ENCODE measurements around the gene JAG2. TPM values are rescaled to one million over a fixed set of nuclear protein-coding genes. Genes with fewer than 3 reads are reported as not detected.

JAG2 gene
- total RNA-seq, 1 experiment from 2014 or later: 85.9 TPM

- intact Hi-C loops (cut with micrococcal nuclease): no loop called here
- Histone ChIP-seq H4K20me1 (ENCODE audit: insufficient read depth) (no peaks in the 10 kb centered on the region), H3K27me3 (ENCODE audit: insufficient read depth, low read length) (no peaks in the 10 kb centered on the region), H3K79me2 (ENCODE audit: insufficient read depth, low read length) (no peaks in the 10 kb centered on the region), H3K4me2 (ENCODE audit: low read length) (no peak overlapping the region), H3K9ac (ENCODE audit: low read length) (no peak overlapping the region), H3K4me1 (ENCODE audit: control insufficient read depth in 1 of 2, insufficient read depth in 2 of 2, low read length in 2 of 2) (no peaks in the 10 kb centered on the region), H3K9me3 (ENCODE audit: control insufficient read depth in 1 of 2, insufficient read depth in 1 of 2, low read depth in 1 of 2, low read length in 2 of 2) (peaks cover 4 to 17% of the 10 kb centered on the region in 2 experiments; a peak in 2 of 4 replicates), H3K27ac (ENCODE audit: low read depth, low read length) (no peak overlapping the region), H3K36me3 (ENCODE audit: control insufficient read depth in 1 of 2, insufficient read depth in 2 of 2, low read length in 2 of 2) (no peaks in the 10 kb centered on the region), H3K9me2 (ENCODE audit: insufficient read depth) (no peaks in the 10 kb centered on the region), H2AFZ (ENCODE audit: low read depth, low read length, poor library complexity, severe bottlenecking) (no peak overlapping the region), H3K4me3 (replicated peaks in 1 of 2; ENCODE audit: low read depth in 1 of 2, low read length in 2 of 2) (no peak overlapping the region)
- TF ChIP-seq POLR2AphosphoS5 (IDR thresholded peaks at IDR 0.05; ENCODE audit: low read depth, low read length): no peak
- no peak for TF ChIP-seq RAD21 (IDR thresholded peaks at IDR 0.05; ENCODE audit: low read depth)
- TF ChIP-seq EGR1 (IDR thresholded peaks at IDR 0.05; ENCODE audit: low read depth): no peak
- TF ChIP-seq EZH2 (IDR thresholded peaks at IDR 0.05): no peak
- TF ChIP-seq REST (IDR thresholded peaks at IDR 0.05; ENCODE audit: low read depth): no peak
- TF ChIP-seq TCF7L2 (IDR thresholded peaks at IDR 0.05; ENCODE audit: borderline replicate concordance, extremely low read depth, insufficient read depth, insufficient read length): no peak
- TF ChIP-seq, protein P1, sequence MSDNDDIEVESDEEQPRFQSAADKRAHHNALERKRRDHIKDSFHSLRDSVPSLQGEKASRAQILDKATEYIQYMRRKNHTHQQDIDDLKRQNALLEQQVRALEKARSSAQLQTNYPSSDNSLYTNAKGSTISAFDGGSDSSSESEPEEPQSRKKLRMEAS (IDR thresholded peaks at IDR 0.05): no peak
- TF ChIP-seq YY1 (IDR thresholded peaks at IDR 0.05; ENCODE audit: extremely low read depth, insufficient replicate concordance, low read depth, low read length): no peak
- TF ChIP-seq SRF (IDR thresholded peaks at IDR 0.05; ENCODE audit: low read depth): no peak
- TF ChIP-seq CTCF (IDR thresholded peaks at IDR 0.05 in 2 of 3, conservative IDR thresholded peaks at IDR 0.05 in 1 of 3; ENCODE audit: borderline replicate concordance in 1 of 3, insufficient read depth in 1 of 3, low read depth in 2 of 3, low read length in 2 of 3): no peak
- no peak for TF ChIP-seq ATF3 (IDR thresholded peaks at IDR 0.05)
- no peak for TF ChIP-seq ELF1 (IDR thresholded peaks at IDR 0.05; ENCODE audit: borderline replicate concordance, low read depth)
- TF ChIP-seq SP1 (IDR thresholded peaks at IDR 0.05; ENCODE audit: low read depth): no peak
- TF ChIP-seq POLR2A (IDR thresholded peaks at IDR 0.05; ENCODE audit: borderline replicate concordance, extremely low read depth, insufficient read depth, insufficient read length): no peak
- TF ChIP-seq CEBPB (IDR thresholded peaks at IDR 0.05; ENCODE audit: low read depth): no peak
- TF ChIP-seq SIN3A (IDR thresholded peaks at IDR 0.05; ENCODE audit: low read depth): no peak
- no peak for TF ChIP-seq JUND (IDR thresholded peaks at IDR 0.05)
- TF ChIP-seq ZFX (IDR thresholded peaks at IDR 0.05): no peak
- no peak for TF ChIP-seq EZH2phosphoT487 (IDR thresholded peaks at IDR 0.05; ENCODE audit: borderline replicate concordance)
- TF ChIP-seq ZNF274 (IDR thresholded peaks at IDR 0.05; ENCODE audit: low read depth, low read length): no peak
- CTCF ChIA-PET: no interaction called here
- ATAC-seq (no peak), DNase-seq (ENCODE audit: low read depth, low spot score) (no peak)
- POLR2A ChIA-PET: no interaction called here
- no TSS peak for BruUV-seq (replicated peaks)
- RAD21 ChIA-PET (ENCODE audit: low non-redundant PET in 1 of 2, low total read pairs in 2 of 2, uncharacterized antibody in 2 of 2, unreplicated experiment in 2 of 2): no interaction called here
Observed at GRCh38 chr14:105124823-105125222, 43.8 kb downstream of the JAG2 start.
